CD4-positive, alpha-beta T cell (primary cell): ENCODE results near the gene CLEC16A. TPM values are rescaled to one million over a fixed set of nuclear protein-coding genes. Genes with fewer than 3 reads are reported as not detected.

Experiments used
- ATAC-seq: fragments of 200-7000 bp; cut with Tn5 transposase; one replicate; pipeline ENCODE4 v1.10.0; 2022; ENCODE audit warnings: mild to moderate bottlenecking; ENCODE audit not compliant: poor library complexity
- CTCF ChIA-PET: fragments of 350-600 bp; sonication (Branson Sonifier 250); formaldehyde crosslinking; loops from one replicate; lab custom pipeline; 2021; ENCODE audit warnings: antibody characterized with exemption, inconsistent platforms; lab: Charles Lee
- POLR2A ChIA-PET: fragments of 350-600 bp; sonication (Branson Sonifier 250); formaldehyde crosslinking; loops from one replicate; lab custom pipeline; 2021; ENCODE audit warnings: antibody characterized with exemption, inconsistent platforms; lab: Charles Lee
- DNase-seq, 14 experiments: peaks; one replicate each; pipeline ENCODE4 v3.0.0-alpha.2; 2013 to 2020; ENCODE audit warnings: mixed read lengths in 2 of 14
- H3K27ac ChIP-seq, 2 donors: one replicate each; pipeline versions ENCODE4 v1.5.1 to v1.7.0; 2013; ENCODE audit warnings: low read length in 2 of 2, low read depth in 1 of 2, mild to moderate bottlenecking in 1 of 2
- H3K27me3 ChIP-seq, 2 experiments: 1 replicate in 1 of 2; 2 replicates in 1 of 2; pipeline versions ENCODE4 v1.6.1 to v1.7.0; 2013; ENCODE audit warnings: low read length in 2 of 2, control low read depth in 1 of 2, mild to moderate bottlenecking in 1 of 2, moderate library complexity in 1 of 2; ENCODE audit not compliant: insufficient read depth in 2 of 2, control insufficient read depth in 1 of 2
- H3K36me3 ChIP-seq: one replicate; pipeline ENCODE4 v1.6.1; 2013; ENCODE audit warnings: low read length, control low read depth; ENCODE audit not compliant: insufficient read depth
- H3K4me1 ChIP-seq: one replicate; pipeline ENCODE4 v1.6.1; 2013; ENCODE audit warnings: low read length, control low read depth; ENCODE audit not compliant: insufficient read depth
- H3K4me3 ChIP-seq: one replicate; pipeline ENCODE4 v1.5.1; 2013; ENCODE audit warnings: mild to moderate bottlenecking, low read length, moderate library complexity
- H3K9me3 ChIP-seq, 2 experiments: 1 replicate in 1 of 2; 2 replicates in 1 of 2; pipeline versions ENCODE4 v1.6.1 to v1.7.0; 2013; ENCODE audit warnings: low read length in 2 of 2, mild to moderate bottlenecking in 2 of 2, control low read depth in 1 of 2, moderate library complexity in 1 of 2; ENCODE audit not compliant: control insufficient read depth in 1 of 2, insufficient read depth in 1 of 2
- H3K27ac Mint-ChIP-seq: one replicate; pipeline ENCODE4 v1.8.0; 2020; ENCODE audit warnings: mixed read lengths
- H3K27me3 Mint-ChIP-seq: one replicate; pipeline ENCODE4 v1.8.0; 2021; ENCODE audit warnings: mixed read lengths
- H3K36me3 Mint-ChIP-seq: one replicate; pipeline ENCODE4 v1.8.0; 2021; ENCODE audit warnings: low read depth, mixed read lengths
- H3K4me1 Mint-ChIP-seq: one replicate; pipeline ENCODE4 v1.8.0; 2021; ENCODE audit warnings: low read depth, mixed read lengths
- H3K4me3 Mint-ChIP-seq: one replicate; pipeline ENCODE4 v1.8.0; 2020; ENCODE audit warnings: mild to moderate bottlenecking, mixed read lengths
- H3K9me3 Mint-ChIP-seq: one replicate; pipeline ENCODE4 v1.8.0; 2020; ENCODE audit warnings: mixed read lengths
- CTCF ChIP-seq: fragments of 200-600 bp; IDR thresholded peaks from one replicate; pipeline ENCODE4 v1.8.0; 2022; ENCODE audit warnings: antibody characterized with exemption, mild to moderate bottlenecking
- intact Hi-C, 2 experiments: fragments of 100-400 bp; cut with DNase I in 1 of 2; cut with micrococcal nuclease in 1 of 2; formaldehyde crosslinking; loops; one replicate each; pipeline versions ENCODE4 v1.15.1 to v1.9.0; 2023 to 2025; cut with DNase I, micrococcal nuclease
- total RNA-seq, 174 experiments: library from RNA in 2 of 174; stranded (reverse) in 2 of 174; gene quantifications; one replicate each; pipeline ENCODE4 v1.2.3 and lab custom pipeline; 2021 to 2026

The CLEC16A gene
- total RNA-seq, 2 experiments from 2014 or later = 21.7 to 22.7 TPM

- Histone ChIP-seq H3K9me3 (no peaks in the 10 kb centered on the region), H3K4me3 (no peak overlapping the region), H3K36me3 (peaks cover under 1% of the 10 kb centered on the region), H3K4me1 (peaks cover 9% of the 10 kb centered on the region), H3K27ac (no peak overlapping the region), H3K27me3 (no peaks in the 10 kb centered on the region)
- ChIA-PET POLR2A (no interaction called here), CTCF (no interaction called here)
- DNase-seq (no peak), ATAC-seq (no peak)
- Mint-ChIP-seq H3K27ac (no peak overlapping the region), H3K36me3 (peaks cover 15% of the 10 kb centered on the region), H3K27me3 (no peaks in the 10 kb centered on the region), H3K4me3 (no peak overlapping the region), H3K4me1 (no peaks in the 10 kb centered on the region), H3K9me3 (no peaks in the 10 kb centered on the region)
- intact Hi-C loops = no loop called here
- no peak for TF ChIP-seq CTCF
Observed at GRCh38 chr16:11183951-11184350, 239.6 kb downstream of the CLEC16A start.

- Mint-ChIP-seq H3K4me3 (no peak overlapping the region), H3K27me3 (no peaks in the 10 kb centered on the region), H3K27ac (no peak overlapping the region), H3K4me1 (no peaks in the 10 kb centered on the region), H3K36me3 (no peaks in the 10 kb centered on the region), H3K9me3 (no peaks in the 10 kb centered on the region)
- CTCF ChIA-PET = interaction anchor here (1.2 kb wide), 1 partner anchor 28 kb away, joined by 3 read pairs; no protein-coding TSS in a partner anchor
- Histone ChIP-seq H3K27me3 (no peaks in the 10 kb centered on the region), H3K36me3 (no peaks in the 10 kb centered on the region), H3K4me3 (no peak overlapping the region), H3K9me3 (no peaks in the 10 kb centered on the region), H3K4me1 (peaks cover under 1% of the 10 kb centered on the region), H3K27ac (no peak overlapping the region)
- DNase-seq = no peak
- intact Hi-C loops = no loop called here
- TF ChIP-seq CTCF = no peak
- ATAC-seq = no peak
- POLR2A ChIA-PET = interaction anchor here (1.3 kb wide), 1 partner anchor 67 kb away, joined by 3 read pairs; no protein-coding TSS in a partner anchor
Observed at GRCh38 chr16:11187522-11188023, 243.2 kb downstream of the CLEC16A start.

GRCh38 chr16:11188801-11189740 lies 244.7 kb downstream of the CLEC16A start:
- Mint-ChIP-seq H3K27ac (no peak overlapping the region), H3K36me3 (no peaks in the 10 kb centered on the region), H3K4me1 (no peaks in the 10 kb centered on the region), H3K4me3 (no peak overlapping the region), H3K9me3 (no peaks in the 10 kb centered on the region), H3K27me3 (no peaks in the 10 kb centered on the region)
- H3K36me3 ChIP-seq = no peaks in the 10 kb centered on the region
- ChIA-PET POLR2A (interaction anchor here (1.3 kb wide), 1 partner anchor 66 kb away, joined by 3 read pairs; no protein-coding TSS in a partner anchor), CTCF (no interaction called here)
- H3K9me3 ChIP-seq = no peaks in the 10 kb centered on the region
- H3K27me3 ChIP-seq = no peaks in the 10 kb centered on the region
- H3K4me3 ChIP-seq = no peak overlapping the region
- no peak for TF ChIP-seq CTCF
- intact Hi-C loops = no loop called here
- no peak overlapping the region for H3K27ac ChIP-seq
- DNase-seq (no peak), ATAC-seq (no peak)
- no peaks in the 10 kb centered on the region for H3K4me1 ChIP-seq
